ENCODE measurements around the gene BMERB1.
A peak's percentile ranks its signal among the peaks of the same experiment; 100 is the strongest.
"Not testable (repeated sequence)": the region's sequence is repeated elsewhere in the genome, so short reads cannot be mapped to it uniquely, and the experiment has no call there.

BMERB1 gene

GRCh38 chr16:15460601-15461000 lies 26.2 kb downstream of the BMERB1 start:
- no peaks in the 10 kb centered on the region for H3K27me3 ChIP-seq
- TF ChIP-seq CTCF (IDR thresholded peaks at IDR 0.05): no peak
- H3K27ac ChIP-seq: no peak overlapping the region
- intact Hi-C loops (cut with DNase I; ENCODE audit: low total_unique reads): no loop called here
- H3K4me3 ChIP-seq: no peak overlapping the region
- no peak for DNase-seq
- no peaks in the 10 kb centered on the region for H3K36me3 ChIP-seq
- no peaks in the 10 kb centered on the region for H3K9me3 ChIP-seq
- H3K4me1 ChIP-seq: peaks cover 0 to 14% (median 8%) of the 10 kb centered on the region in 4 donors

GRCh38 chr16:15461376-15461775 lies 27.0 kb downstream of the BMERB1 start:
- intact Hi-C loops (cut with DNase I; ENCODE audit: low total_unique reads): no loop called here
- Histone ChIP-seq H3K4me1 (peaks cover 0 to 14% (median 8%) of the 10 kb centered on the region in 4 donors), H3K4me3 (no peak overlapping the region), H3K27ac (no peak overlapping the region), H3K36me3 (no peaks in the 10 kb centered on the region), H3K27me3 (no peaks in the 10 kb centered on the region), H3K9me3 (no peaks in the 10 kb centered on the region)
- no peak for DNase-seq
- no peak for TF ChIP-seq CTCF (IDR thresholded peaks at IDR 0.05)

GRCh38 chr16:15464401-15465186 lies 30.2 kb downstream of the BMERB1 start:
- H3K4me1 ChIP-seq: peaks cover 0 to 14% (median 8%) of the 10 kb centered on the region in 4 donors
- peaks cover 0 to 3% (median 0%) of the 10 kb centered on the region in 3 donors for H3K9me3 ChIP-seq
- H3K27me3 ChIP-seq: no peaks in the 10 kb centered on the region
- H3K4me3 ChIP-seq: no peak overlapping the region
- no peak overlapping the region for H3K27ac ChIP-seq
- intact Hi-C loops (cut with DNase I; ENCODE audit: low total_unique reads): no loop called here
- no peak for TF ChIP-seq CTCF (IDR thresholded peaks at IDR 0.05)
- no peaks in the 10 kb centered on the region for H3K36me3 ChIP-seq
- no peak for DNase-seq

- H3K9me3 ChIP-seq: peaks cover 0 to 3% (median 0%) of the 10 kb centered on the region in 3 donors
- no peaks in the 10 kb centered on the region for H3K36me3 ChIP-seq
- no peak overlapping the region for H3K4me3 ChIP-seq
- no peak for DNase-seq
- H3K4me1 ChIP-seq: peaks cover 0 to 7% (median 5%) of the 10 kb centered on the region in 4 donors
- H3K27ac ChIP-seq: no peak overlapping the region
- no peak for TF ChIP-seq CTCF (IDR thresholded peaks at IDR 0.05)
- H3K27me3 ChIP-seq: no peaks in the 10 kb centered on the region
- intact Hi-C loops (cut with DNase I; ENCODE audit: low total_unique reads): no loop called here
Measured at GRCh38 chr16:15466131-15466530, 31.7 kb downstream of the BMERB1 start.

GRCh38 chr16:15466886-15467781 lies 32.7 kb downstream of the BMERB1 start:
- H3K9me3 ChIP-seq: peaks cover 0 to 3% (median 0%) of the 10 kb centered on the region in 3 donors
- DNase-seq: no peak
- no peaks in the 10 kb centered on the region for H3K4me1 ChIP-seq
- TF ChIP-seq CTCF (IDR thresholded peaks at IDR 0.05): peak; percentile 21 to 22
- H3K4me3 ChIP-seq: no peak overlapping the region
- intact Hi-C loops (cut with DNase I; ENCODE audit: low total_unique reads): no loop called here
- no peak overlapping the region for H3K27ac ChIP-seq
- no peaks in the 10 kb centered on the region for H3K36me3 ChIP-seq
- H3K27me3 ChIP-seq: no peaks in the 10 kb centered on the region

- H3K4me1 ChIP-seq; DNase-seq; H3K4me3 ChIP-seq; H3K36me3 ChIP-seq; intact Hi-C loops (cut with DNase I; ENCODE audit: low total_unique reads); H3K9me3 ChIP-seq; H3K27ac ChIP-seq; H3K27me3 ChIP-seq: not testable (repeated sequence)
Measured at GRCh38 chr16:15476971-15477370, 42.6 kb downstream of the BMERB1 start.
